ENCODE measurements around the gene DISP3. TPM values are rescaled to one million over a fixed set of nuclear protein-coding genes. Genes with fewer than 3 reads are reported as not detected.

Gene DISP3
- total and polyA plus RNA-seq, 2 experiments from 2014 or later = 0.18 to 0.74 TPM

DNA sequence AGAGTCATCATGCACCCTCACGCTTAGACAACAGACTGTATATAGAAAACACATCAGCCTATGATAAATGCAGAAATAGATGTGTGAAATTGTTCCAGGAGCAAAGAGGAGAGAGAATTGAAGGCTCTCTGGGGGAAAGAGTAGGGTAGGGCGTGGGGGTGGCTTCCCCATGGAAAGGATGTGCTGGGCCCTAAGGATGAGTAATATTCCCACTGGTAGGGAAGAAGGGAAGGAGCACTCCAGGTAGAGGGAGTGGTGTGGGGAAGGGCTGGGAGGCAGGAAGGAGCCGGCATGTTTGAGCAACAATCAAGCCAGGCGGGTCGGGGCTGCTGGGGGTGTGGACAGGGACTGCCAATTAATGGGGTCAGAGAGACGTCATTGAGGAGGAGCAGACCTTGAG lies 10.1 kb upstream of the DISP3 start:
- TF ChIP-seq, protein P1, sequence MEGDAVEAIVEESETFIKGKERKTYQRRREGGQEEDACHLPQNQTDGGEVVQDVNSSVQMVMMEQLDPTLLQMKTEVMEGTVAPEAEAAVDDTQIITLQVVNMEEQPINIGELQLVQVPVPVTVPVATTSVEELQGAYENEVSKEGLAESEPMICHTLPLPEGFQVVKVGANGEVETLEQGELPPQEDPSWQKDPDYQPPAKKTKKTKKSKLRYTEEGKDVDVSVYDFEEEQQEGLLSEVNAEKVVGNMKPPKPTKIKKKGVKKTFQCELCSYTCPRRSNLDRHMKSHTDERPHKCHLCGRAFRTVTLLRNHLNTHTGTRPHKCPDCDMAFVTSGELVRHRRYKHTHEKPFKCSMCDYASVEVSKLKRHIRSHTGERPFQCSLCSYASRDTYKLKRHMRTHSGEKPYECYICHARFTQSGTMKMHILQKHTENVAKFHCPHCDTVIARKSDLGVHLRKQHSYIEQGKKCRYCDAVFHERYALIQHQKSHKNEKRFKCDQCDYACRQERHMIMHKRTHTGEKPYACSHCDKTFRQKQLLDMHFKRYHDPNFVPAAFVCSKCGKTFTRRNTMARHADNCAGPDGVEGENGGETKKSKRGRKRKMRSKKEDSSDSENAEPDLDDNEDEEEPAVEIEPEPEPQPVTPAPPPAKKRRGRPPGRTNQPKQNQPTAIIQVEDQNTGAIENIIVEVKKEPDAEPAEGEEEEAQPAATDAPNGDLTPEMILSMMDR (IDR thresholded peaks at IDR 0.05; ENCODE audit: low read depth, low read length) = no peak
- DNase-seq (ENCODE audit: low read depth in 1 of 2, low spot score in 1 of 2) = no peak

DNA sequence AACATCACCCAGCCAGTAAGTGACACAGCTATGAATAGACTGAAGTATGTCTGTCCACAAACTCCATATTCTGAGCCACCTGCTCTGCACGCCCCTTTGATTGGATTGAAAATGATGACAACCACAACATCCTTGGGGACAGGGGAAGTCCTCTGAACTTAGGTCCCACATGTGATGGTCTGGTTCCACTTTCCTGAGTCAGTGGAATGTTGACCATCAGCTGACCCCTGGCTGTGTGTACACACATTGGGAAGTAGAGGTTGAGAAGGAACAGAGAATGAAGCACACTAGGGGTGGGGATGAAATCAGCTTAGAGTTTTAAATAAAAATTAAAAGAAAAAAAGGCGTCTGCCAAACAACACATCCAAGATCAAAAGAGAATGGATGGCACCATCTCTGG lies 8.0 kb upstream of the DISP3 start:
- TF ChIP-seq, protein P1 (IDR thresholded peaks at IDR 0.05; ENCODE audit: low read depth, low read length) = no peak
- H3K9me3 ChIP-seq (ENCODE audit: low read depth) = no peaks in the 10 kb centered on the region
- H3K36me3 ChIP-seq = no peaks in the 10 kb centered on the region
- no peaks in the 10 kb centered on the region for H3K4me1 ChIP-seq (ENCODE audit: low read depth)
- peaks cover 20% of the 10 kb centered on the region for H3K27me3 ChIP-seq
- no peak overlapping the region for H3K27ac ChIP-seq
- no peak for DNase-seq (ENCODE audit: low read depth in 1 of 2, low spot score in 1 of 2)
- H3K4me3 ChIP-seq = no peak overlapping the region

More for the DNA sequence above, 10.1 kb upstream of the DISP3 start:
- Histone ChIP-seq H3K4me3 (no peak overlapping the region), H3K27me3 (peaks cover 18% of the 10 kb centered on the region), H3K27ac (no peak overlapping the region), H3K9me3 (ENCODE audit: low read depth) (no peaks in the 10 kb centered on the region), H3K4me1 (ENCODE audit: low read depth) (no peaks in the 10 kb centered on the region), H3K36me3 (no peaks in the 10 kb centered on the region)

DNA sequence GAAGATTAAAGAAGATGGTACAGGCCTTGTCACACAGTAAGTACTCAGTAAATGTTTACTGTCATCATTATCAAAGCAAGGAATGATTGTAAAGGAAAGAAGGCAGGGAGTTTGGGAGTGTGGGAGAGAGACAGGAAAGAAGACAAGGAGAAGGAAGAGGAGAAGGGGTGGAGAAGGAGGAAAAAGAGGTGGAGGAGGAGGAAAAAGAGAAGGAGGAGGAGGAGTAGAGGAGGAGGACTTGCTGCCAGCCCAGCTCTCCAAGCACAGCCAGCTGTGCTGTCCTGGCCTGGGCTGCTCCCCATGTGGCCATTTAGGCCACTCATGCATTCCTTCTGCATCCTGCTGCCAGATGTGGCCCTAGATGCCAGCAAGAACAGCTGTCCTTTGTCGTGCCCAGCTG lies 7.5 kb upstream of the DISP3 start:
- TF ChIP-seq, protein P1 (IDR thresholded peaks at IDR 0.05; ENCODE audit: low read depth, low read length) = no peak
- Histone ChIP-seq H3K9me3 (ENCODE audit: low read depth) (no peaks in the 10 kb centered on the region), H3K36me3 (no peaks in the 10 kb centered on the region), H3K27me3 (peaks cover 23% of the 10 kb centered on the region), H3K4me3 (no peak overlapping the region), H3K27ac (no peak overlapping the region), H3K4me1 (ENCODE audit: low read depth) (no peaks in the 10 kb centered on the region)
- no peak for DNase-seq (ENCODE audit: low read depth in 1 of 2, low spot score in 1 of 2)

DNA sequence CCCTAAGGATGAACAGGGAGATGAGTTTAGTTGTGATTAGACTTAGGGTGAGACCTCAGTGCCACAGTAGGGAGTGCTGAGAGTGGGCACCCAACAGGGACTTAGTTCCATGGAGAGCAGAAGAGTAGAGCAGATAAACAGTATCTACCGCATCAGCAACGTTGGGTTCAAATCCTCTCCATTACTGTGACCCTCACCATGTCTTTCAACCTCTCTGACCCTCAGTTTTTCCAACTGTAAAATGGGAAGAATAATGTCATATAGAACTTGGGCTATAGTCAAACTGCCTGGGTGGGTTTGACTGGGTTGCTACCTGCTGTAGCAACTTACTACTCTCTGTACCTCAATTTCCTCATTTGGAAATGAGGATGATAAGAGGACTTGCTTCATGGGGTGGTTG lies 6.7 kb upstream of the DISP3 start:
- Histone ChIP-seq H3K4me1 (ENCODE audit: low read depth) (no peaks in the 10 kb centered on the region), H3K9me3 (ENCODE audit: low read depth) (no peaks in the 10 kb centered on the region), H3K36me3 (no peaks in the 10 kb centered on the region), H3K27me3 (peaks cover 31% of the 10 kb centered on the region), H3K27ac (no peak overlapping the region), H3K4me3 (no peak overlapping the region)
- TF ChIP-seq, protein P1 (IDR thresholded peaks at IDR 0.05; ENCODE audit: low read depth, low read length) = no peak
- no peak for DNase-seq (ENCODE audit: low read depth in 1 of 2, low spot score in 1 of 2)

DNA sequence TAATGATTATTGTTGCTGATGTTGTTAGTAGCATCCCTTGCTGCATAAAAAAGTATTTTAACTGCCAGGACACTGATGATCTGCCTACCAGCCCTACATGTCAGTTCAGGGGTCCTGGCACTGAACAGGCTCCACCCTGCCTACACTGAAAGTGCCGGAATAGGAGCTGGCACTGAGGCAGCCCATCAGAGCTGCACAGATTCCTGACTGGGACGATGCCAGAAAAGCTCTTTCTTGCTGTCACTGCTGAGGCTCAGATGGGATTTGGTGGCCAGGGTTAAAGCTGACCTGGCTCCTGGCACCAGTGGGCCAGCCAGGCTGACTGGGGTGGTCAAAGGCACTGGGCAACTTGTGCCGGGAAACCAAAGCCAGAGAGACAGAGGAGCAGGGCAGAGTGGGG lies 6.2 kb upstream of the DISP3 start:
- Histone ChIP-seq H3K27me3 (peaks cover 34% of the 10 kb centered on the region), H3K27ac (no peak overlapping the region), H3K4me1 (ENCODE audit: low read depth) (no peaks in the 10 kb centered on the region), H3K9me3 (ENCODE audit: low read depth) (no peaks in the 10 kb centered on the region), H3K36me3 (no peaks in the 10 kb centered on the region), H3K4me3 (no peak overlapping the region)
- no peak for DNase-seq (ENCODE audit: low read depth in 1 of 2, low spot score in 1 of 2)
- TF ChIP-seq, protein P1 (IDR thresholded peaks at IDR 0.05; ENCODE audit: low read depth, low read length) = no peak
